Smooth muscle cell (in vitro differentiated cells): Measurements from ENCODE around the gene ERBB3. TPM values are rescaled to one million over a fixed set of nuclear protein-coding genes. Genes with fewer than 3 reads are reported as not detected.

Source experiments
- DNase-seq: peaks from one replicate; lab custom pipeline; 2025; ENCODE audit not compliant: unreplicated experiment; lab: John Stamatoyannopoulos, UW
- H2AFZ ChIP-seq: fragments of 200-600 bp; sonication (generic); 2 replicates; pipeline ENCODE4 v1.6.0; 2016; ENCODE audit warnings: antibody characterized with exemption, low read depth, mild to moderate bottlenecking
- H3F3A ChIP-seq: fragments of 200-600 bp; sonication (generic); 2 replicates; pipeline ENCODE4 v1.6.0; 2017; ENCODE audit warnings: antibody characterized with exemption, low read depth
- H3K27ac ChIP-seq: fragments of 200-600 bp; sonication (generic); 2 replicates; pipeline ENCODE4 v1.5.1; 2016; ENCODE audit warnings: low read depth, mild to moderate bottlenecking
- H3K27me3 ChIP-seq: fragments of 200-600 bp; sonication (generic); 2 replicates; pipeline ENCODE4 v1.6.1; 2016; ENCODE audit warnings: low read depth, mild to moderate bottlenecking
- H3K36me3 ChIP-seq: fragments of 200-600 bp; sonication (generic); 2 replicates; pipeline ENCODE4 v1.5.1; 2016; ENCODE audit warnings: low read depth
- H3K4me1 ChIP-seq: fragments of 200-600 bp; sonication (generic); 2 replicates; pipeline ENCODE4 v1.5.1; 2016; ENCODE audit warnings: low read depth
- H3K4me2 ChIP-seq: fragments of 200-600 bp; sonication (generic); 2 replicates; pipeline ENCODE4 v1.6.0; 2016; ENCODE audit warnings: mild to moderate bottlenecking
- H3K4me3 ChIP-seq: fragments of 200-600 bp; sonication (generic); 2 replicates; pipeline ENCODE4 v1.5.1; 2016; ENCODE audit warnings: mild to moderate bottlenecking
- H3K79me2 ChIP-seq: fragments of 200-600 bp; sonication (generic); 2 replicates; pipeline ENCODE4 v1.6.0; 2016; ENCODE audit warnings: low read depth, mild to moderate bottlenecking
- H3K9ac ChIP-seq: fragments of 200-600 bp; sonication (generic); 2 replicates; pipeline ENCODE4 v1.6.0; 2016; ENCODE audit warnings: low read depth
- H3K9me3 ChIP-seq: fragments of 200-600 bp; sonication (generic); replicated peaks from 2 replicates; pipeline ENCODE4 v1.5.1; 2016; ENCODE audit warnings: low read depth
- H4K20me1 ChIP-seq: fragments of 200-600 bp; sonication (generic); 2 replicates; pipeline ENCODE4 v1.6.0; 2016; ENCODE audit warnings: low read depth
- WGBS: methylation state at CpG from one replicate; pipeline ENCODE4 v1.1.7; 2016; ENCODE audit warnings: low lambda C conversion rate; 5-methylcytosine and 5-hydroxymethylcytosine counted together
- polyA plus RNA-seq: library from polyadenylated mRNA; unstranded; fragments of >200 nt; fragmentation: Nextera tagmentation; extraction: Ambion mirVana; gene quantifications from 2 replicates; pipeline ENCODE4 v1.2.1, GENCODE V29; 2016
- total RNA-seq: library from RNA; depleted of rRNA; stranded (reverse); fragments of >200 nt; gene quantifications from 2 replicates; pipeline ENCODE4 v1.2.3, GENCODE V29; 2014
- TF ChIP-seq, protein P1 (sequence below): fragments of 200-600 bp; sonication (generic); IDR thresholded peaks from 2 replicates; pipeline ENCODE4 v1.5.1; 2017; ENCODE audit warnings: borderline replicate concordance, mild to moderate bottlenecking, antibody characterized with exemption; ENCODE audit not compliant: insufficient read depth, poor library complexity, severe bottlenecking

Gene ERBB3
- total and polyA plus RNA-seq, 2 experiments from 2014 or later = 1.2 to 9.2 TPM

DNA sequence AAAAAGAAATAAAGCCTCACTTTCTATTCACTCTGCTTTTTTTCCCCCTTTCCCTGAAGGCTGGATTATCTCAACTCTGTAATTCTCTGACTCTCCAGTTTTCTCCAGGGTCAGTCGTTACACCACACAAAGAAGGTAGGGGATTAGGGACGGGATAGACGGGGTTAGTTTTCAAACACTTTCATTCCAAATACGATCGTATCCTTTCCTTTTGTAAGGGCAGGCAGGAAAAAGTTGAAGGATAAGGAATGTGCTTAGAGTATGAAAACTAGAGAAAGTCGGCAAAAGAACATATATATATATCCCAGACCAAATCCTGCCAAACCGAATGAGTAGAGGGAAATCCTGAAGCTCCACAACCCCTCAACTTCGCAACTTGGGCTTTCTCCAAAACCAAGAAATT lies 47.5 kb downstream of the ERBB3 start:
- peak overlapping the region; percentile 75 for H3K9ac ChIP-seq
- H3K36me3 ChIP-seq = no peaks in the 10 kb centered on the region
- peak overlapping the region; percentile 89 for H3K4me2 ChIP-seq
- WGBS = 2% methylated on average over 8 of the region's 8 CpGs
- H4K20me1 ChIP-seq = no peaks in the 10 kb centered on the region
- TF ChIP-seq, protein P1, sequence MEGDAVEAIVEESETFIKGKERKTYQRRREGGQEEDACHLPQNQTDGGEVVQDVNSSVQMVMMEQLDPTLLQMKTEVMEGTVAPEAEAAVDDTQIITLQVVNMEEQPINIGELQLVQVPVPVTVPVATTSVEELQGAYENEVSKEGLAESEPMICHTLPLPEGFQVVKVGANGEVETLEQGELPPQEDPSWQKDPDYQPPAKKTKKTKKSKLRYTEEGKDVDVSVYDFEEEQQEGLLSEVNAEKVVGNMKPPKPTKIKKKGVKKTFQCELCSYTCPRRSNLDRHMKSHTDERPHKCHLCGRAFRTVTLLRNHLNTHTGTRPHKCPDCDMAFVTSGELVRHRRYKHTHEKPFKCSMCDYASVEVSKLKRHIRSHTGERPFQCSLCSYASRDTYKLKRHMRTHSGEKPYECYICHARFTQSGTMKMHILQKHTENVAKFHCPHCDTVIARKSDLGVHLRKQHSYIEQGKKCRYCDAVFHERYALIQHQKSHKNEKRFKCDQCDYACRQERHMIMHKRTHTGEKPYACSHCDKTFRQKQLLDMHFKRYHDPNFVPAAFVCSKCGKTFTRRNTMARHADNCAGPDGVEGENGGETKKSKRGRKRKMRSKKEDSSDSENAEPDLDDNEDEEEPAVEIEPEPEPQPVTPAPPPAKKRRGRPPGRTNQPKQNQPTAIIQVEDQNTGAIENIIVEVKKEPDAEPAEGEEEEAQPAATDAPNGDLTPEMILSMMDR = no peak
- no peak for DNase-seq
- no peak overlapping the region for H2AFZ ChIP-seq
- peaks cover 14% of the 10 kb centered on the region for H3F3A ChIP-seq
- peak overlapping the region; percentile 82 for H3K4me3 ChIP-seq
- peak overlapping the region; percentile 92 for H3K27ac ChIP-seq
- peaks cover 21% of the 10 kb centered on the region for H3K4me1 ChIP-seq
- peaks cover 14% of the 10 kb centered on the region for H3K79me2 ChIP-seq
- no peaks in the 10 kb centered on the region for H3K27me3 ChIP-seq
- H3K9me3 ChIP-seq = no peaks in the 10 kb centered on the region

GRCh38 chr12:56127888-56128669 lies 48.1 kb downstream of the ERBB3 start, which contains the start of gene ESYT1:
Gene ESYT1 (plus strand): TSS chr12:56128267. CDS start chr12:56128320, 53 bp downstream.
- Histone ChIP-seq H3K4me2 (peak within 1 kb of the TSS; percentile 90), H2AFZ (peak within 1 kb of the TSS; percentile 10), H3K4me3 (peak within 1 kb of the TSS; percentile 82), H3K36me3 (no peaks in the 10 kb centered on the region), H4K20me1 (no peaks in the 10 kb centered on the region), H3K27me3 (no peaks in the 10 kb centered on the region), H3K9me3 (no peaks in the 10 kb centered on the region), H3K79me2 (peaks cover 14% of the 10 kb centered on the region), H3F3A (peaks cover 14% of the 10 kb centered on the region), H3K27ac (peak within 1 kb of the TSS; percentile 92), H3K9ac (peak within 1 kb of the TSS; percentile 75), H3K4me1 (peaks cover 21% of the 10 kb centered on the region)
- WGBS = under 1% methylated on average over 49 of the region's 49 CpGs
- TF ChIP-seq, protein P1 = no peak
- peak; percentile 89 for DNase-seq

GRCh38 chr12:56128670-56129205 lies 48.8 kb downstream of the ERBB3 start:
- TF ChIP-seq, protein P1 = no peak
- DNase-seq = peak; percentile 46

More at GRCh38 chr12:56128670-56129205, 48.8 kb downstream of the ERBB3 start:
- H3K9me3 ChIP-seq = no peaks in the 10 kb centered on the region
- peak overlapping the region; percentile 82 for H3K4me3 ChIP-seq
- H3K36me3 ChIP-seq = no peaks in the 10 kb centered on the region
- H3K27me3 ChIP-seq = no peaks in the 10 kb centered on the region
- under 1% methylated on average over 19 of the region's 20 CpGs for WGBS
- peaks cover 14% of the 10 kb centered on the region for H3K79me2 ChIP-seq
- peak overlapping the region; percentile 53 for H3K9ac ChIP-seq
- H3K27ac ChIP-seq = peak overlapping the region; percentile 64
- H3K4me1 ChIP-seq = peaks cover 21% of the 10 kb centered on the region
- H3F3A ChIP-seq = peaks cover 14% of the 10 kb centered on the region
- H3K4me2 ChIP-seq = peak overlapping the region; percentile 90
- peak overlapping the region; percentile 10 for H2AFZ ChIP-seq
- no peaks in the 10 kb centered on the region for H4K20me1 ChIP-seq
